ENCODE results near the gene COL25A1. TPM values are rescaled to one million over a fixed set of nuclear protein-coding genes. Genes with fewer than 3 reads are reported as not detected.

COL25A1 gene
- total RNA-seq, 1 experiment from 2014 or later, result not detected

DNA sequence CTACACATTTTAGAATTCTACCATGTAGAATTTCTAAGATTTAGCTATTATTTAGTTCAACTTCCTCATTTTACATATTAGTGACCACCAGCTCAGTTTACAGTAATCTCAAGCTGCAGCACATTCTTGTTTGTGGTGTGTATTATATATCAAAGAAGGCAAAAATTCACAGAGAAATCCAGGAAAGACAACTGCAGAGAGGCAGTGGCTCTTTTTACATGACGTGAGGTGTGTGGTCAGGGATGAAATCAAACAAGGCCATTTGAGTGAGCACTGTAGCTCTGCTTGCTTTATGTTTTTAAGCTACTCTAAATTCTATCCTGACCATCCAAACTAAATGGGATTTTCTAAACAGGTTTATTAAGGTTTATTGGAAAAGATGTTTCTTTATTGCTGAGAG is 71.1 kb downstream of the COL25A1 start:
- in situ Hi-C loops (cut with HindIII; ENCODE audit: low sequenced_read_pairs), result no loop called here

DNA sequence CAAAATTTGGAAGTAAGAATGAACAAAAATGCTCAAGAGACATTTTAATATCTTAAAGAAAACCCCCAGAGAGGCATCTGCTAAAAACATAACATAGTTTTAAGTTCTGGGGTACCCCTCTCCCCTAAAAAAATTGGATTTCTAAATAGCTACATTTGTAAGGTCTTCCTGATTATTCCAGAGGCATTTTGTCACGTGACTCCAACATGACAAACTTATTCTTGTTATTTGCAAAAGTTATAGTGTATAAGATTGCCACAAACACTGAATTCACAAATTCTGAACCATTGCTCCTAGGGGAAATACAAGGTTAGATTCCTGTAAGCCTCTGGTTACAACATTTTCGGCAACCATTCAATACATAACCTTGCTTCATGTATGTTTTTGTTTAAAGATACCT is 73.4 kb downstream of the COL25A1 start:
- DNase-seq (ENCODE audit: low spot score), result no peak
- in situ Hi-C loops (cut with HindIII; ENCODE audit: low sequenced_read_pairs), result no loop called here

More for the DNA sequence above, 71.1 kb downstream of the COL25A1 start:
- no peak for DNase-seq (ENCODE audit: low spot score)

DNA sequence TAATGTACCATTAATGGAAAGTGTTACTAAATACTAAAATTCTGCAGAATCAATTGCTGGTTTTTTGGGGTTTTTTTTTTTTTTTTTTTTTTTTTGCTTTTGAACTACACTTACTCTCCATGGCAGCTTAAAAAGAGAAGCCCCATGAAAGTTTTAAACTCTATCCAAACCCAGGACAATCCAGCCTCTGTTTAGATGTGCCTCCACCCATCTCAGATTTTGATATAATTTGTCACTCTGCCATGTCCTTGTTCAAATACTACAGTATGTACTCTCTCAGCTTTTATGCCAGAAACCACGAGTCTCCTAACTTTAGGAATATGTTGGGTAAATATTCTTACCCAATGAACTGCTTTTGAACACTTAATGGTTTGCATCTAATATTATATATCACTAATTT is 84.2 kb downstream of the COL25A1 start:
- DNase-seq (ENCODE audit: low spot score), result no peak
- in situ Hi-C loops (cut with HindIII; ENCODE audit: low sequenced_read_pairs), result no loop called here

DNA sequence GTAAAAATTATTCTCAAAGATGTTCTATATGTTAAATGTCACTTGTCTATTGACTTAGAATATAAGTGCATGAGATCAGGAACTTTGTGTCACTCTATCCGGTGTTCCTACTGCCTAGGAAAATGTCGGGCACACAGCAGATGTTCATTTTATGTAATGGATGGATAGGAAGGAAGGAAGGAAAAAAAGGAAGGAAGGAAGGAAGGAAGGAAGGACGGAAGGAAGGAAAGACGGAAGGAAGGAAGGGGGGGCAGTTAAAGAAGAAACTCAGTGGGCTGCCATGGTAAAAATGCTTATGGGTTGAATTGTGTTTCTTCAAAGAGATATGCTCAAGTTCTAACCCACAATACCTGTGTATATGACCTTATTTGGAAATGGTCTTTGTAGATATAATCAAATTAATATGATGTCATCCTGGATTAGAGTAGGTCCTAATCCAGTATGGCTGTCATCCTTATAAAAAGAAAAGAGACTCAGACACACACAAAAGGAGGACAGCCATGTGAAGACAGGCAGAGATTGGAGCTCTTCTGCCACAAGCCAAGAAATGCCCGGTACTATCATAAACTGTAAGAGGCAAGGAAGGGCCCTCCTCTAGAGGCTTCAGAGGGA is 86.3 kb downstream of the COL25A1 start:
- DNase-seq (ENCODE audit: low spot score), result no peak
- in situ Hi-C loops (cut with HindIII; ENCODE audit: low sequenced_read_pairs), result no loop called here

DNA sequence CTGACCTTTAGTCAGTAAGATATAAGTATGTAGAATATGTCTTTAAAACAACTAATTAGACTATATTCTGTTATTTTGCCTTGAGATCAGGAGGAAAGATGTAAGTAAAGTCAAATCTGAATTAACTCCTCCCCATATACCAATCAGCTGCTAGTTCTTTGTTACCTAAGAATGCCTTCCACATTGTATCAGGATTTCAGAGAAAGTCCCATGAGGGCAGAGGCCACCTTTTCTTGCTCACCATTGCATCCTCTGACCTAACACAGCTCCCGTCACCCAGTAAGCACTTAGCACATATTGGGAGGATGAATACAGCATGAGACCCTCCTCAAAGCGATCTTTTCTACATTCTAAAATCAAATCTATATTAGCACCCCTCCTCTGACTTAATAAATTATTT is 87.0 kb downstream of the COL25A1 start:
- in situ Hi-C loops (cut with HindIII; ENCODE audit: low sequenced_read_pairs), result no loop called here
- no peak for DNase-seq (ENCODE audit: low spot score)

DNA sequence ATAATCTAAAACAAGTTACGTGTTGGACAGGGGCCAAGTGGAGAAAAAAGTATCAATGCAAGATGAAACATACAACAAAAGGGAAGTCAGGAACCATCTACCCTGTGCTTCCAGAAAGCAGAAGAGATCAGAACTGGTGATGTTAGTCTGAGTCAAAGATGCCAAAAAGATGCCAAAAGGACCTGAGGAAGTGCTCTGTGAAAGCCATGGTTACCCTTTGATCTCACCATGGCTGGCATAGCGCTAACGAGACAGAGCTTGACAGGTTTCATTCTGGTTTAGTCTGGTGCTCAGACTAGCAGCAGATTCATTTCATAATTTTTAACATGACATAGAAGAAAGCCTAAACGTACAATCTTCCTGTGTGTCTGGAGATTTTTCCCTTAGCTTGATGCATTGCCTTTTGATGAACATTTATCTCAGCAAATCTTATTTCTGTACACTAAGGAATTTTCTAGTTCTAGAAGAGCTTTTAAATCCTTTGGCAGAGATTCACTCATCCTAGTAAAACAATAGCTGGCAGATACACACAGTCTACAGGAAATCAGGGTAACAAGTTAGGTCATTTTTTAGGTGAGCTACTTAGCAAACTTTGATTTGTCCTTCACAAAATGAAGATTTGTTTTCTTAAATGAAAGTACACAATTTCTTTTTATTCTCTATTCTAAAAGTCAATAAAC is 87.7 kb downstream of the COL25A1 start:
- no peak for DNase-seq (ENCODE audit: low spot score)
- in situ Hi-C loops (cut with HindIII; ENCODE audit: low sequenced_read_pairs), result no loop called here

DNA sequence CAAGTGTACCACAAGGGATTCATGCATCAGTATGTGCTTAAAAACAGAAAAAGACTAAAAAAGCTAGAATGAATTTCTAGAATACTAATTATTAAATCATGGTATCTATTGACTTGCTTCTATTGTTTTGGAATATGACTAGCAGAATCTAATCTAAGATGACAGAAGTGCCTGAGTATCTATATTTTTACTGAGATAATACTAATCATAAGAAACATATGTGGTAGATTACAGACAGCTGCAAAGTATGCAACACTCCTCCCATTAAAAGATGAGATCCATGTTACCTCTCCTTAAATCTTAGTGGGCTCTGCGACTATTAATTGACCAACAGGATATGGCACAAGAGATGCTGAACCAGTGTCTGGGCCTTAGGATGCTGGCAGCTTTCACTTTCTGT is 89.4 kb downstream of the COL25A1 start:
- in situ Hi-C loops (cut with HindIII; ENCODE audit: low sequenced_read_pairs), result no loop called here
- no peak for DNase-seq (ENCODE audit: low spot score)

DNA sequence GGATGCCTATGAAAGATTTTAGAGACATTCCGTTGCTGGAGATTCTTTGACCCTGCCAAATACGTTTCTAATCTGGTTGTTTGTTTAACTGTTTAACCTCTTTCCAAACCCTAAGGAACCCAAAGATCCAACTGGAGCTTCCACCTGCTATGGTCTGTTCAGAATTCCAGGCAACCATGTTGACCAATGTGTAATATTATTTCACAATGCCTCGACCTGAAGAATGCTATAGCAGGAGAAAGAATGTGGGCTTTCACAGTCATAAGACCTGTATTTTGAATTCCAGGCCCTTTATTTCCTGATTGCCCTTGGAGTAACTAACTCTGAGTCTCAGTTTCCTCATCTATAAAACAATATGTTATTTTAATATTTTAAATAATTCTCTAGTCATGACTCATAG is 90.8 kb downstream of the COL25A1 start:
- no peak for DNase-seq (ENCODE audit: low spot score)
- in situ Hi-C loops (cut with HindIII; ENCODE audit: low sequenced_read_pairs), result no loop called here

DNA sequence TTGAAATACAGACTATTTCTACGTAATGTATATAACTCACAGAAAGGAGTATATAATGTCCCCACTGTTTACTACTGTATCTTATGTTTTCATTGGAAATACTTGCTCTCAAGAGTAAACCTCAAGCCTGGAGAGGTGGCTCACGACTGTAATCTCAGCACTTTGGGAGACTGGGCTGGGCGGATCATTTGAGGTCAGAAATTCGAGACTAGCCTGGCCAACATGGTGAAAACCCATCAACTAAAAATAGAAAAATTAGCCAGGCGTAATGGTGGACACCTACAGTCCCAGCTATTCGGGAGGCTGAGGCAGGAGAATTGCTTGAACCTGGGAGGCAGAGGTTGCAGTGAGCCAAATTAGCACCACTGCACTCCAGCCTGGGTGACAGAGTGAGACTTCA is 92.8 kb downstream of the COL25A1 start:
- in situ Hi-C loops (cut with HindIII; ENCODE audit: low sequenced_read_pairs), result no loop called here
- no peak for DNase-seq (ENCODE audit: low spot score)

DNA sequence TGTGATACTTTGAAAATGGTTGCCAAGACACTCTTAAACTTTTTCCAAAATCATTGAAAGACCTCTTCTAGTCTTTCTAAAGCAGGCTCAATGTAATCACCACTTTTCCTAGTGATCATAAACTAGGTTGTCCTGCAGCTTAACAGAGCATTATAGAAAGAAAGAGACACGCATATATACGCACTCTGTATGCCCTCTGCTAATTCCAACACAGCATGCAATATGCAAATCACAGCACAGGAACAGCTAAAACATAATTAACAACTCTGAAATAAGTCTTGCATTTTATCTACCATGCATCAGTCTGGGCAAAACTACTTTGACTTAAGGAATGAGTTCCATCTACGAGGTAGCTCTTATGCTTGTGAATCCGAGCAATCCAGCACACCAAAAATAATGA is 94.6 kb downstream of the COL25A1 start:
- no peak for DNase-seq (ENCODE audit: low spot score)
- in situ Hi-C loops (cut with HindIII; ENCODE audit: low sequenced_read_pairs), result no loop called here

DNA sequence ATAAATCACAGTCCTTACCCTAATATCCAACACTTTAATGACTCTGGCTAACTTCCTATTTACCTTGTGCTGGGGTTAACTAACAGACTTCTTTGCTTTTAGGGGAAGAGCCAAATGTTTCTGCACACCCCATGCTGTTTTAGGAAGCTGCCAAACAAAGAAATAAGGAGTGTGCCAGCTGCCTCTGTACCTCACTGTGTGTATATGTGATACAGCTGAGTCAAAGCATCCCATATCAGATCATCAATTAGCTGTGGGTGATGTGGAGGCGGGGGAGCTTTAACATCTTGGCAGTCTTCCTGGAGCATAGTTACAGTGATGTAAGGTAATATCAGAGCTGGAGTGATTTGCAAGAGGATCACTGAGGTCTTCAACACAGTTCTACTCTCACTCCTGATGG is 95.4 kb downstream of the COL25A1 start:
- in situ Hi-C loops (cut with HindIII; ENCODE audit: low sequenced_read_pairs), result no loop called here
- DNase-seq (ENCODE audit: low spot score), result no peak

DNA sequence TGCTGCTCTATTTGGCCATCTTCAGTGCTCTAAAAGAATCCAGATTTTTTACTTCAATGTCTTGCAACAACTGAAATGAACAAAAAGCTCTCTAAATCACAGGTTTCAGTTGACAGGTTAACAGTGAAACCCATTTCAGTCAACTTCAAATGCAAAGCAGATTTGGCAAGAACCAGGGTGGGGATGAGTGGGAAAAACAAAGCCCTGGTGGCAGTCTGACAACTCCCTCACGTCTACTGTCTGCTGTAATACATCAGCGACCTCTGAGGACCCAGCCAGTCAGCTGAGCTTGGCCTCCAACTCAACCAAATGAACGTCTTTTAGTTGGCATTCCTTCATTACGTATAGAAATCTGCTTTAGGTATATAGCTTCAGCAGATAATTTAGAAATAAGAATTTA is 95.8 kb downstream of the COL25A1 start:
- in situ Hi-C loops (cut with HindIII; ENCODE audit: low sequenced_read_pairs), result no loop called here
- no peak for DNase-seq (ENCODE audit: low spot score)

DNA sequence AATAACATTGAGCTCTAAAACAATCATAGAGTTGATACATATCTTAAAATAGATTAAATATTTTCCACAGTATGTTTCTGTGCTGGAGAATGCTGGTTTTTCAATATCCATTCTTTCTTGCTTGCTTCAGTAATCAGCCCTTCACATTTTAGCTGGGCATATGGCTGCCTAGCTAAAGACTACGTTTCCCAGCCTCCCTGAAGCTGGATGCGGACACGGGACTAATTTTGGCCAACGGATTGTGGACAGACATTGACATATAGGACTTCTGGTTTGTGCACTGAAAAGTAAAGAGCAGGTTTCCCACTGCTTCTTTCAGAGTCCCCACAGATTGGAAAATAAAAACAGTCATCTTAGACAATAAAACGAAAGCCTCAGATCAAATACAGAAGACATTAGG is 97.3 kb downstream of the COL25A1 start:
- DNase-seq (ENCODE audit: low spot score), result no peak
- in situ Hi-C loops (cut with HindIII; ENCODE audit: low sequenced_read_pairs), result no loop called here

DNA sequence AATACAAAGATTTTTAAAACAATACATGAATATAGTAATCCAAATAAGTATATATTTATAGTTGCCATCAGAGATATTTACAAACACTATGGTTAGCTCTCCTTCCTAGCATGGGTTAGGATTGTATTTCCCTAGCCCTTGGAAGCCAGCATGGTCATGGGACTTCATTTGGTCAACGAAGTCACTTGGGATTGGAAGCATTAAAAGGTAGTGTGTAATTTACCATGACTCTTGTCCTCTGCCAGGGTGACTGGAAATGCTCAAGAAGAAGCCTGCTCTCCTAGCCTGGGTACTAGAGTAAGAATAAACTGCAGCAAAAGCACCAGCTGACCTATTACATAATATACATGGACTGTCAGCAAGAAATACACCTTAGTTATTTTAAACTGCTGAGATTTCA is 102.9 kb downstream of the COL25A1 start:
- DNase-seq (ENCODE audit: low spot score), result no peak
- in situ Hi-C loops (cut with HindIII; ENCODE audit: low sequenced_read_pairs), result no loop called here

DNA sequence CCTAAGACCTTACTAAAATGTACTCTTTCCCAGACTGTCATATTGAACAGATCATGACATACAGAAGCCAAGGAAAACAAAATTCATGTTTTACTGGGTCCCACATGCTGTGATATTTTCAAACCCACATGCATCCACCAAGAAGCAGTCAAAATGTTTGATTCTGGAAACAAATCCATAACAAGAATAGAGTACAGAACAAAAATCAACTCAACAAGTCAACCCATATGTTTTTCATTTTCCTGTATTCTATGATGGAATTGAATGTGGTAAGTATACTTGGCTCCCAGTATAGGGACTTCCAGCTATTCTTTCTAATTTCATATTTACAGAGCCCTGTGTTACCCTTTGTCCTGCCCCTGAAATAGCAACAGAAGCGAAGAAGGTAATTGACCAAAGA is 106.8 kb downstream of the COL25A1 start:
- in situ Hi-C loops (cut with HindIII; ENCODE audit: low sequenced_read_pairs), result no loop called here
- no peak for DNase-seq (ENCODE audit: low spot score)

DNA sequence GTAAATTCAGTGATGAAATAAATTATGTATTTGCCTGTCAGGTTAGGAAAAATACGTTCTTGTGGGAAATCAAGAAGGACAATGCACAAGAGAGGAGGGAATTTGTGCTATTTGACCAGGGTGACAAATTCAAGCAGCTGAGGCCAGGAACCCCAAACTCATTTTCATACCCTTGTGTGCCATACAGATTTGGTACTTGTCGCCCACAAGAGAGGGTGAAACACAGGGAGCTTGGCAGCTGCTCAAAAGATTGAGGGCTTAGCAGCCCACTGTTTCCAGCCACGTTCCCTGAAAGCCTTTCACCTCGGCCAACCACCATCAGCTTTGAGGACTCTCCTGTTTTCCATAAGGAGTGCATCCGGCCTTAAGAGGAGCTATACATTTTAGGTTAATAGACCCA is 111.2 kb downstream of the COL25A1 start:
- DNase-seq (ENCODE audit: low spot score), result no peak
- in situ Hi-C loops (cut with HindIII; ENCODE audit: low sequenced_read_pairs), result no loop called here

DNA sequence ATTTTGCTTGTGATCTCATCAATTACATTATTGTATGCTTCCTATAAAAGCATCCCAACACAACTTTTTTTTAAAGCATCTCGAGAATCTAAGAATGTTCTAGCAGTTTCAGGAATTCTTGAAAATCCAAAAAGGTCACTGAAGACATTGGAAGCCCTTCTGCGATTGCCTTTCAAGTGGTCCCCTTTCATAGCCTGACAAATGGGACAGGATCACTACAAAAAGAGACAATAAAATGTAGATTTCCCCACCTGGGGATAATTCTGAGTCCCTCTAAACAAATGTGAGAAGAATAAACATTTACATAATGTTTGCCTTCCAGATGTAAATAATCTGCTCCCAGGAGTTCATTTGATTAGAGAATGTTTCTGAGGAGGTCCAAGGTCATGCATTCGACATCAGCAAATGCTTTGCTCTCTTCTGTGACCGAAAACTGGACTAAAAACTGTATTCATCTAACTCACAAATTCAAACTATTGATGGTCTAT is 116.0 kb downstream of the COL25A1 start:
- DNase-seq (ENCODE audit: low spot score), result no peak
- in situ Hi-C loops (cut with HindIII; ENCODE audit: low sequenced_read_pairs), result no loop called here

DNA sequence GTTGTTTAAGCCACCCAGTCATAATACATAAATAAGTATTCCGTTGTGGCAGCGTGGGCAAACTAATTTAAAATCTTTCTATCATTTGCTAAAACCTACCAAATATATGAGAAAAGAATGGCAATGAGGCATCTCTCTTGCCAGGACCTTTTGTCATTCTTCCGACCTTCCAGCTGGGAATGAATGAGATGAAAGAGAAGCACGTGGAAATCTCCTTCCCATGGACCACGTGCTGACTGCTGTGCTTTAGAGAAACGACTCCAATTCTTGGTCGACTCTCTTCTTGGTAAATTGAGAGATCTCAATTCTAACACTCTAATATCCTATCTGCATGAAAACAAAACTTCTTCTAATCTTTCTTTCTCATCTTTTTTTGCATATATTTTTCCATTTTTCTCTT is 116.5 kb downstream of the COL25A1 start:
- DNase-seq (ENCODE audit: low spot score), result no peak
- in situ Hi-C loops (cut with HindIII; ENCODE audit: low sequenced_read_pairs), result no loop called here

DNA sequence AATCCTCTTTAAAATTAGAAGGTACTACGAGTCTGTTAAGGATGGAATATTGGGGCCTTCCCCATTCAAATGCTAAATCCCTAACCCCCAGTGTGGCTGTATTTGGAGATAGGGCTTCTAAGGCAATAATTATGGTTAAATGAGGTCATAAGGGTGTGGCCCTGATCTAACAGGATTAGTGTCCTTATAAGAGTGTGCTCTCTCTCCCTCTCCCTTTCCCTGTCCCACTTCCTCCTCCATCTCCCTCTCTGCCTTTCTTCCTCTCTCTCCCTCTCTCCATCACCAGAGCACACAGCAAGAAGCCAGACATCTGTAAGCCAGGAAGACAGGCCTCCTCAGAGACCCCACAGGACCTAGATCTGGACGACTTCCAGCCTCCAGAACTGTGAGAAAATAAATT is 116.9 kb downstream of the COL25A1 start:
- in situ Hi-C loops (cut with HindIII; ENCODE audit: low sequenced_read_pairs), result no loop called here

DNA sequence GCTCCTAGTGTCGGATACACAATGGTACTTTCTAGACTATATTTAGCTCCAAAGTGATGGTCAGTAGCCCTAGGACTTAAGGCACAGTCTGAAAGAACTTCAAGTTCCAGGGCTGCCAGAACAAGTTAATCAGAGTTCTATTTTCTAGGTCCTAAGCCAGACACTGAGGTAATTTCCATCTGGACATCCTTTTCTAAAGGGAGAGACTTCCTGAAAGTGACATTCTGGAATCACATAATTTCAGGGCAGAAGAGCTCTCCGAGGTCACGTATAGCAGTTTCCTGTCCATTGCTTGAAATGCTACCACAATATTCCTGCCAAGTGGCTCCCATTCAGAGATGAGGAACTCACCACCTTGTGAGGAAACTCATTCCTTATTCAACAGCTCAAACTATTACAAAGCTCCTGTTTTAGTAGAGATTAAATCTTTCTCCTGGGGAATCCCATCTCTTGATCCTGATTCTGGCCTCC is 117.9 kb downstream of the COL25A1 start:
- in situ Hi-C loops (cut with HindIII; ENCODE audit: low sequenced_read_pairs), result no loop called here
- peak; percentile 63 for DNase-seq (ENCODE audit: low spot score)

More for the DNA sequence above, 116.9 kb downstream of the COL25A1 start:
- DNase-seq (ENCODE audit: low spot score), result no peak

DNA sequence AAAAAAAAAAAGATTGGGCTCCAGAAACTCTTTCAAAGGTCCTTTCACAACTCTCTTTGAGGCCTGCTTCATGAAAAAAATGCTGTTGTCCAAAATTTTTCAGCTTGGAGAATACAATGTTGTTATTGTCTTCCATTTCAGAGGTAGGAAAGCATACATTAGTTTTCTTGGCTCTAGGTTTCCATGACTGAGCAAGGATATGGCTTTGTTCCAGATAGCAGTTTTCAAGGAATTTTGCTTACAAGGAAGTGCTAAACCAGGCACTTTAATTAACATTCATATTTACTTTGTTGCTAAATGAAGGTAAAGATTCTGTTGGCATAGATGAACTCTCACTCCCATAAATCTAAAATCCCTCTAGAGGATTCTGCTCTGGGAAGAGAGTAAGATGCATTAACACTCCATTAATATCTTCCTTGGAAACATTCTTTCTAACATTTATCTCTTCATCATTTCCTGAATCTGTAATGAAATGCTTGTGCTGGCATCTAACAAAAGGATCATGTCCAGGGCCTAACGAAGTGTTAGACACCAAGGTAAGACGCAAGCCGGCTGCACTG is 118.4 kb downstream of the COL25A1 start:
- in situ Hi-C loops (cut with HindIII; ENCODE audit: low sequenced_read_pairs), result no loop called here
- DNase-seq (ENCODE audit: low spot score), result peak; percentile 10

Data from G401 (cell line).